NCI-H774 (cell line): ENCODE data around the gene LITAF.
A peak's percentile ranks its signal among the peaks of the same experiment; 100 is the strongest.

ENCODE experiments used
- DNase-seq: peaks from one replicate; lab custom pipeline; 2025; lab: John Stamatoyannopoulos, UW

LITAF gene

GRCh38 chr16:11586856-11587642 is at the start of gene LITAF:
Gene LITAF, minus strand, starts transcription at chr16:11586919. Its CDS starts 30,189 bp downstream, at chr16:11556730.
- DNase-seq = peak; percentile 48

- DNase-seq = peak; percentile 92
These were observed 49.5 kb upstream of the LITAF start for GRCh38 chr16:11636172-11636721.

GRCh38 chr16:11635679-11636171 is 49.0 kb upstream of the LITAF start:
- no peak for DNase-seq

GRCh38 chr16:11635113-11635652 is 48.5 kb upstream of the LITAF start:
- DNase-seq = no peak

GRCh38 chr16:11634312-11634711 is 47.6 kb upstream of the LITAF start:
- no peak for DNase-seq

- no peak for DNase-seq
These were observed 46.4 kb upstream of the LITAF start for GRCh38 chr16:11633113-11633512.

- DNase-seq = no peak
These were observed 45.8 kb upstream of the LITAF start for GRCh38 chr16:11632455-11632939.

GRCh38 chr16:11631214-11631613 is 44.5 kb upstream of the LITAF start:
- DNase-seq = no peak

- DNase-seq = no peak
These were observed 44.0 kb upstream of the LITAF start for GRCh38 chr16:11630768-11631056.

GRCh38 chr16:11630046-11630767 is 43.5 kb upstream of the LITAF start:
- DNase-seq = no peak

GRCh38 chr16:11629071-11630030 is 42.6 kb upstream of the LITAF start:
- DNase-seq = no peak

- DNase-seq = no peak
These were observed 41.2 kb upstream of the LITAF start for GRCh38 chr16:11627822-11628457.

- no peak for DNase-seq
These were observed 40.6 kb upstream of the LITAF start for GRCh38 chr16:11627292-11627663.

GRCh38 chr16:11626657-11627291 is 40.1 kb upstream of the LITAF start:
- DNase-seq = no peak

GRCh38 chr16:11625769-11626168 is 39.0 kb upstream of the LITAF start:
- no peak for DNase-seq

GRCh38 chr16:11624636-11625607 is 38.2 kb upstream of the LITAF start:
- DNase-seq = no peak

GRCh38 chr16:11624205-11624604 is 37.5 kb upstream of the LITAF start:
- no peak for DNase-seq

- no peak for DNase-seq
These were observed 35.4 kb upstream of the LITAF start for GRCh38 chr16:11621920-11622651.

- no peak for DNase-seq
These were observed 34.8 kb upstream of the LITAF start for GRCh38 chr16:11621539-11621919.
